ENCODE results near the gene CUL9. TPM values are rescaled to one million over a fixed set of nuclear protein-coding genes. Genes with fewer than 3 reads are reported as not detected.
"Not testable (repeated sequence)": the region's sequence is repeated elsewhere in the genome, so short reads cannot be mapped to it uniquely, and the experiment has no call there.

CUL9 gene
- polyA plus RNA-seq (2013): 11.7 and 12.1 TPM in 2 replicates

DNA sequence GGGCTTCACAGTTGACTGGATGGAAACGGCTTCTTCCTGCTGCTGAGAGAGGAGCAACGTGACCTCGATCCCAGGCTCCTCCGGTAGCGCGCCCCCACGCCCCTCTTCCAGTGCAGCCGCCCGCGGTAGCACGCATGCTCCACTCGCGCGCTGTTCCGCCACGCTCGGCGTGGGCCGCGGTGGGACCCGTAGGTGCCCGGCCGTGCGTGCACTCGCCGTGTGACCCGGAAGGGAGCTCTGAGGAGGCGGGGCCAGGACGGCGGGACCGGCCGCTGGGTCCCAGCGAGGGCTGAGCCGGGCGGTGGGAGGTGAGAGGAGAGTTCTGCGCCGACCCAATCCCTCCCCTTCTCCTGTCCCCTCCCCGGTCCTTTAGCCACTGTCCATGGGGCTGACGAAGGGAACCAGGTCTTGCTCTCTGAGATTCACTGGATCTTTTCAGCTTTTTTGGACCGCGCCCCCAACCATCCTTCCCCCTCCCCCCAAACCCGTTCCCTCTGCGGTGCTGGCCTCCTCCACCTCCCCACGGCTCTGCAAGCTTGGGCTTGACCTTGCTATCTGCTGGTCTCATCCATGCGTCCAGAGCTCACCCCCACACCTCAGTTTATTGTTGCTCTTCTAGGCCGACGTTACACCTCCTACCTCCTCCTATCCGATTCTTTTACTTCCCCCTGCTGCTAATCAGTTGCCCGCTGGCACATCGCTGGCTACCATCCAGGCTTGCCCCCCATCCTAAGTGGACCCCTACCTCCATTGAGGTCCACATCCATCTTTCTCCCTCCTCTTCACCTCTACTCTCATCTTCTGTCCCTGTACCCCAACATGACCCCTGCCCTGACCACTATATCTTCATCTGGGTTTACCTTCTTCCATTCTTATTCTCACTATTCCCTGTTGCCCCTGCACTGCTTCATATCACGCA lies at the start of gene CUL9:
Gene CUL9 (plus strand): TSS at position 255 of the 919 bp plus-strand sequence. CDS start 2,115 bp downstream, outside the sequence.
- Histone ChIP-seq H4K91ac (ENCODE audit: low read depth, low read length) (peak within 1 kb of the TSS; percentile 74), H2AK5ac (ENCODE audit: low read length) (peak within 1 kb of the TSS; percentile 28), H4K12ac (ENCODE audit: low read depth, low read length) (peak within 1 kb of the TSS; percentile 83), H3K9me3 (ENCODE audit: insufficient read depth, low read depth, low read length) (no peaks in the 10 kb centered on the region), H3K4me2 (ENCODE audit: low read length) (peak within 1 kb of the TSS; percentile 78), H2BK5ac (ENCODE audit: low read depth, low read length, poor library complexity) (no peak within 1 kb of the TSS), H3K4me3 (ENCODE audit: low read depth, low read length) (peak within 1 kb of the TSS; percentile 74), H3K36me3 (ENCODE audit: control insufficient read depth in 1 of 2, insufficient read depth in 2 of 2, low read length in 2 of 2) (peaks cover 29 to 42% of the 10 kb centered on the region in 2 experiments), H3K27ac (ENCODE audit: low read depth, low read length) (peak within 1 kb of the TSS; percentile 19), H2BK120ac (ENCODE audit: insufficient read depth, low read length, poor library complexity) (no peak within 1 kb of the TSS), H3K9ac (ENCODE audit: low read length) (peak within 1 kb of the TSS; percentile 61), H3K79me1 (ENCODE audit: low read length) (peaks cover 9% of the 10 kb centered on the region), H3K14ac (ENCODE audit: low read length) (peak within 1 kb of the TSS; percentile 82), H3K79me2 (ENCODE audit: control insufficient read depth, insufficient read depth, low read length, poor library complexity) (peaks cover 6% of the 10 kb centered on the region), H2AFZ (ENCODE audit: insufficient read depth, low read length, poor library complexity) (peak within 1 kb of the TSS; percentile 69), H4K8ac (ENCODE audit: low read depth, low read length) (peak within 1 kb of the TSS; percentile 95), H3K18ac (ENCODE audit: low read length) (peak within 1 kb of the TSS; percentile 62), H2BK12ac (ENCODE audit: low read length) (peak within 1 kb of the TSS; percentile 10), H3K4ac (ENCODE audit: low read depth, low read length) (peak within 1 kb of the TSS; percentile 78), H3K23ac (ENCODE audit: low read length) (no peak within 1 kb of the TSS), H3K27me3 (ENCODE audit: insufficient read depth, low read length) (no peaks in the 10 kb centered on the region), H3K4me1 (ENCODE audit: control insufficient read depth in 1 of 2, insufficient read depth in 2 of 2, low read length in 2 of 2) (peaks cover 5 to 8% of the 10 kb centered on the region in 2 experiments)
- no CpG with 5 or more reads among the region's 51 CpGs for WGBS (ENCODE audit: extremely low coverage, insufficient coverage, insufficient read length)
- DNase-seq: peak; percentile 63 to 77

DNA sequence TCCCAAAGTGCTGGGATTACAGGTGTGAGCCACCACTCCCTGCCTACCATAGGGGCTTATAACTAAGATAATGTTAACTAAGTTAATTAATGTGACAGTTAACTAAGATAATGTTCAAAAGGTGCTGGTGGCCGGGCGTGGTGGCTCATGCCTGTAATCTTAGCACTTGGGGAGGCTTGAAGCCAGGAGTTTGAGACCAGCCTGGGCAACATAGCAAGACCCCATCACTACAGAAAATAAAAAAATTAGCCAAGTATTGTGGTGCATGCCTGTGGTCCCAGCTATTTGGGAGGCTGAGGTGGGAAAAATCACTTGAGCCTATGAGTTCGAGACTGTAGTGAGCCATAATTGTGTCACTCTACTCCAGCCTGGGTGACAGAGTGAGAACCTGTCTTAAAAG lies 43.7 kb upstream of the CUL9 start:
- Histone ChIP-seq H2AFZ (ENCODE audit: insufficient read depth, low read length, poor library complexity) (no peak overlapping the region), H3K4me2 (ENCODE audit: low read length) (no peak overlapping the region), H3K4me3 (ENCODE audit: low read depth, low read length) (no peak overlapping the region), H3K4me1 (ENCODE audit: control insufficient read depth in 1 of 2, insufficient read depth in 2 of 2, low read length in 2 of 2) (peaks cover 6 to 13% of the 10 kb centered on the region in 2 experiments), H2BK12ac (ENCODE audit: low read length) (no peak overlapping the region), H4K12ac (ENCODE audit: low read depth, low read length) (no peak overlapping the region), H3K79me1 (ENCODE audit: low read length) (peaks cover 4% of the 10 kb centered on the region), H4K8ac (ENCODE audit: low read depth, low read length) (no peak overlapping the region), H2AK5ac (ENCODE audit: low read length) (no peak overlapping the region), H4K91ac (ENCODE audit: low read depth, low read length) (no peak overlapping the region), H3K27me3 (ENCODE audit: insufficient read depth, low read length) (no peaks in the 10 kb centered on the region), H3K9me3 (ENCODE audit: insufficient read depth, low read depth, low read length) (no peaks in the 10 kb centered on the region), H2BK120ac (ENCODE audit: insufficient read depth, low read length, poor library complexity) (no peak overlapping the region), H3K79me2 (ENCODE audit: control insufficient read depth, insufficient read depth, low read length, poor library complexity) (no peaks in the 10 kb centered on the region), H3K18ac (ENCODE audit: low read length) (no peak overlapping the region), H3K4ac (ENCODE audit: low read depth, low read length) (no peak overlapping the region), H2BK5ac (ENCODE audit: low read depth, low read length, poor library complexity) (no peak overlapping the region), H3K27ac (ENCODE audit: low read depth, low read length) (no peak overlapping the region), H3K9ac (ENCODE audit: low read length) (no peak overlapping the region), H3K36me3 (ENCODE audit: control insufficient read depth in 1 of 2, insufficient read depth in 2 of 2, low read length in 2 of 2) (peaks cover 59 to 71% of the 10 kb centered on the region in 2 experiments), H3K14ac (ENCODE audit: low read length) (no peak overlapping the region), H3K23ac (ENCODE audit: low read length) (no peak overlapping the region)
- no CpG with 5 or more reads among the region's 3 CpGs for WGBS (ENCODE audit: extremely low coverage, insufficient coverage, insufficient read length)
- DNase-seq: no peak

DNA sequence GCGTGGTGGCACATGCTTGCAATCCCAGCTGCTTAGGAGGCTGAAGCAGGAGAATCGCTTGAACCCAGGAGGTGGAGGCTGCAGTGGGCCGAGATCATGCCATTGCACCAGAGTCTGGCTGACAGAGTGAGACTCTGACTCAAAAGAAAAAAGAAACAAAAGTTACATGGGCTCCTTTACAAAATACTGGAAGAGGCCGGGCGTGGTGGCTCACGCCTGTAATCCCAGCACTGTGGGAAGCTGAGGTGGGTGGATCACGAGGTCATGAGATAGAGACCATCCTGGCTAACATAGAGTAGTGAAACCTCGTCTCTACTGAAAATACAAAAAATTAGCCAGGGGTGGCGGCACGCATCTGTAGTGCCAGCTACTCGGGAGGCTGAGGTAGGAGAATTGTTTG lies 42.0 kb upstream of the CUL9 start:
- not testable (repeated sequence) for H4K12ac ChIP-seq (ENCODE audit: low read depth, low read length)

DNA sequence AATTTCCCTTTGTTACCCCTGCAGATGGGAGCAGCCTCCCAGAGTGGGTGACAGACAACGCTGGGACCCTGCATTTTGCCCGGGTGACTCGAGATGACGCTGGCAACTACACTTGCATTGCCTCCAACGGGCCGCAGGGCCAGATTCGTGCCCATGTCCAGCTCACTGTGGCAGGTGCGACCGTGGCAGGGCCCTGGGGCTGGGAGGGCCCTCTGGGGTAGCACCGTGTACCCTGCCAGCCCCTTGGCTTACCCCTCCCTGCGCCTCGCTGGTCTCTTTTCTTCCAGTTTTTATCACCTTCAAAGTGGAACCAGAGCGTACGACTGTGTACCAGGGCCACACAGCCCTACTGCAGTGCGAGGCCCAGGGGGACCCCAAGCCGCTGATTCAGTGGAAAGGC lies 40.4 kb upstream of the CUL9 start:
- Histone ChIP-seq H3K23ac (ENCODE audit: low read length) (no peak overlapping the region), H2BK5ac (ENCODE audit: low read depth, low read length, poor library complexity) (no peak overlapping the region), H4K12ac (ENCODE audit: low read depth, low read length) (no peak overlapping the region), H3K27me3 (ENCODE audit: insufficient read depth, low read length) (no peaks in the 10 kb centered on the region), H4K91ac (ENCODE audit: low read depth, low read length) (no peak overlapping the region), H3K4me3 (ENCODE audit: low read depth, low read length) (peak overlapping the region; percentile 16), H2AK5ac (ENCODE audit: low read length) (no peak overlapping the region), H3K4me1 (ENCODE audit: control insufficient read depth in 1 of 2, insufficient read depth in 2 of 2, low read length in 2 of 2) (peaks cover 6 to 16% of the 10 kb centered on the region in 2 experiments), H2BK12ac (ENCODE audit: low read length) (no peak overlapping the region), H3K79me1 (ENCODE audit: low read length) (peaks cover 4% of the 10 kb centered on the region), H4K8ac (ENCODE audit: low read depth, low read length) (no peak overlapping the region), H3K36me3 (ENCODE audit: control insufficient read depth in 1 of 2, insufficient read depth in 2 of 2, low read length in 2 of 2) (peaks cover 66 to 79% of the 10 kb centered on the region in 2 experiments), H3K79me2 (ENCODE audit: control insufficient read depth, insufficient read depth, low read length, poor library complexity) (no peaks in the 10 kb centered on the region), H2BK120ac (ENCODE audit: insufficient read depth, low read length, poor library complexity) (no peak overlapping the region), H3K18ac (ENCODE audit: low read length) (no peak overlapping the region), H3K14ac (ENCODE audit: low read length) (no peak overlapping the region), H3K4me2 (ENCODE audit: low read length) (no peak overlapping the region), H3K27ac (ENCODE audit: low read depth, low read length) (no peak overlapping the region), H3K9ac (ENCODE audit: low read length) (no peak overlapping the region), H2AFZ (ENCODE audit: insufficient read depth, low read length, poor library complexity) (no peak overlapping the region), H3K9me3 (ENCODE audit: insufficient read depth, low read depth, low read length) (no peaks in the 10 kb centered on the region), H3K4ac (ENCODE audit: low read depth, low read length) (no peak overlapping the region)
- WGBS (ENCODE audit: extremely low coverage, insufficient coverage, insufficient read length): no CpG with 5 or more reads among the region's 16 CpGs
- no peak for DNase-seq

More for the DNA sequence above, 42.0 kb upstream of the CUL9 start:
- not testable (repeated sequence) for H2BK12ac ChIP-seq (ENCODE audit: low read length); H3K23ac ChIP-seq (ENCODE audit: low read length); H3K14ac ChIP-seq (ENCODE audit: low read length); H3K18ac ChIP-seq (ENCODE audit: low read length); H3K27ac ChIP-seq (ENCODE audit: low read depth, low read length); H2BK120ac ChIP-seq (ENCODE audit: insufficient read depth, low read length, poor library complexity); H3K4me2 ChIP-seq (ENCODE audit: low read length); H4K8ac ChIP-seq (ENCODE audit: low read depth, low read length); H2BK5ac ChIP-seq (ENCODE audit: low read depth, low read length, poor library complexity); H3K79me2 ChIP-seq (ENCODE audit: control insufficient read depth, insufficient read depth, low read length, poor library complexity); H3K27me3 ChIP-seq (ENCODE audit: insufficient read depth, low read length); H3K9me3 ChIP-seq (ENCODE audit: insufficient read depth, low read depth, low read length); H3K9ac ChIP-seq (ENCODE audit: low read length); H3K79me1 ChIP-seq (ENCODE audit: low read length); H2AK5ac ChIP-seq (ENCODE audit: low read length); H2AFZ ChIP-seq (ENCODE audit: insufficient read depth, low read length, poor library complexity); H4K91ac ChIP-seq (ENCODE audit: low read depth, low read length); DNase-seq; H3K4ac ChIP-seq (ENCODE audit: low read depth, low read length); H3K4me3 ChIP-seq (ENCODE audit: low read depth, low read length)
- WGBS (ENCODE audit: extremely low coverage, insufficient coverage, insufficient read length): no CpG with 5 or more reads among the region's 11 CpGs
- Histone ChIP-seq H3K36me3 (ENCODE audit: control insufficient read depth in 1 of 2, insufficient read depth in 2 of 2, low read length in 2 of 2) (peaks cover 58 to 74% of the 10 kb centered on the region in 2 experiments), H3K4me1 (ENCODE audit: control insufficient read depth in 1 of 2, insufficient read depth in 2 of 2, low read length in 2 of 2) (peaks cover 6 to 14% of the 10 kb centered on the region in 2 experiments)
